ENCODE data around the gene VPS13A.
A peak's percentile ranks its signal among the peaks of the same experiment; 100 is the strongest.
"Not testable (repeated sequence)": the region's sequence is repeated elsewhere in the genome, so short reads cannot be mapped to it uniquely, and the experiment has no call there.

Gene VPS13A

DNA sequence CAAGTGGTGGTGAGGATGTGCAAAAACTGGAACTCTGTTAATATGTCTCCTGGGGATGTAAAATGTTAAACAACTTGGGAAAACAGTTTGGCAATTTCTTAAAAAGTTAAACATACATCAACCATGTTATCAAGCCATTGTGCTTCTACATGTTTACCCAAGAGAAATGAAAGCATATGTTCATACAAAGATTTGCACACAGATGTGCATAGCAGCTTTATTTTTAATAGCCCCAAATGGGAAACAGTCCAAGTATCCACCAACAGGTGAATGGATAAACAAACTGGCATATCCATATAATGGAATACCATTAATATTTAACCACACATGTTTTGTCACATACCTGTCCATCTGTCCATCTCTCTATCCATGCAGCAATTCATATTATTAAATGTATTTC is 6.2 kb downstream of the VPS13A start:
- DNase-seq (ENCODE audit: low spot score) (no peak), FAIRE-seq (no peak)

DNA sequence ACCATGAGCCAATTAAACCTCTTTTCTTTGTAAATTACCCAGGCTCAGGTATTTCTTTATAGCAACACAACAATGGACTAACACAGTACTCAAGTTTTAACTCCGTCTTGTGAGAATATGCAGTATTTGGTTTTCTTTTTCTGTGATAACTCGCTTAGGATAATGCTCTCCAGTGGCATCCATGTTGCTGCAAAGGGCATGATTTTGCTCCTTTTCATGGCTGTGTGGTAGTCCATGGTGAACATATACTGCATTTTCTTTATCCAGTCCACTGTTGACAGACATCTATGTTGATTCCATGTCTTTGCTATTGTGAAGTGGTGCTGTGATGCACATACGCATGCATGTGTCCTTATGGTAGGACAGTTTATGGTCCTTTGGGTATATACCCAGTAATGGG is 10.9 kb downstream of the VPS13A start:
- DNase-seq (ENCODE audit: low spot score) (no peak), FAIRE-seq (no peak)

DNA sequence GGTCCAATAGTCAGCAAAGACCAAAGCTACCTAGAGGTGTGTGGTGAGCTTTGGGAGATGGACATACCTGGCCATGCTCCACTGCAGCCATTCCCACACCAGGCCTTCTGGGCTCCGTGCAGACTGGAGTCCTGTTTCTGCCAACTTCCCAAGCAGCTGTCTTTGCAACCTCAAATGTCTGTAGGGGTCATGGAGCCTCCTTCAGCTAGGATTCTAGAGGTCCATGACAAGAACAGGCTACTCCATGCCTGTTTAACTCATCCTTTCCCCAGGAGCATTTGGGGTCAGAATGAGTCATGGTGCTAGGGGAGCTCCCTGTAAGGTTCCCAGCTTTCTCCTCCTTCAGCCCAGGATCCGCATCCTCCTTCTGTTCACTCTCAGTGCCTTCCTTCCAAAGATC is 17.1 kb downstream of the VPS13A start:
- FAIRE-seq (no peak), DNase-seq (ENCODE audit: low spot score) (no peak)

DNA sequence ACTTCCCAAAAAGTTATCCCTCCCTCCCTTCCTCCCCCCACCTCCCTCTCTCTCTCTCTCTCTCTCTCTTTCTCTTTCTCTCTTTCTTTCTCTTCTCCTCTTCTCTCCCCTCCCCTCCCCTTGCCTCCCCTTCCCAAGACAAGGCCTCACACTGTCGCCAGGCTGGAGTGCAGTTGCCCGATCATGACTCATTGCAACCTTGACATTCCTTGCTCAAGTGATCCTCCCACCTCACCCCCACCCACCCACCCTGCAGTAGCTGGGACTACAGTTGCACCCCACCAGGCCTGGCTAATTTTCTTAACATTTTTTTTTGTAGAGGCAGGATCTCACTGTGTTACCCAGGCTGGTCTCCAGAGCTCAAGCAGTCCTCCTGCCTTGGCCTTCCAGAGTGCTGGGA is 32.8 kb downstream of the VPS13A start:
- peak; percentile 26 for DNase-seq (ENCODE audit: low spot score)

DNA sequence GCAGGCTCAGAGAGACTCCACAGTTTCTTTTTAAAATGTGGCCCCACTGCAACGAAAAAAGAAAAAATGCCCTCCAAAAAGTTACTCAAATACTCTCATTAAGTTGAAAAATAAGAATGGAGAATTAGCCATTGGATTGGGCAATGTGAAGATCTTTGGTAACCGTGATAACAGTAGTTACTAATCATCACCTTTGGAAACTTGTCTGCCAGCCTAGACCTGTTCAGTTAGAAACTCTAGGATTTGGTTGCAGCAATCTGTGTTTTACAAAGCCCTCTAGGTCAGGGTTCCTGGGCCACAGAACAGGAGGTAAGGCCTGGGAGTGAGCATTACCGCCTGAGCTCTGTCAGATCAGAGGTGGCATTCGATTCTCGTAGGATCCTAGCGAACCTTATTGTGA is 34.2 kb downstream of the VPS13A start:
- FAIRE-seq (no peak), DNase-seq (ENCODE audit: low spot score) (no peak)

More for the DNA sequence above, 32.8 kb downstream of the VPS13A start:
- FAIRE-seq, result no peak

DNA sequence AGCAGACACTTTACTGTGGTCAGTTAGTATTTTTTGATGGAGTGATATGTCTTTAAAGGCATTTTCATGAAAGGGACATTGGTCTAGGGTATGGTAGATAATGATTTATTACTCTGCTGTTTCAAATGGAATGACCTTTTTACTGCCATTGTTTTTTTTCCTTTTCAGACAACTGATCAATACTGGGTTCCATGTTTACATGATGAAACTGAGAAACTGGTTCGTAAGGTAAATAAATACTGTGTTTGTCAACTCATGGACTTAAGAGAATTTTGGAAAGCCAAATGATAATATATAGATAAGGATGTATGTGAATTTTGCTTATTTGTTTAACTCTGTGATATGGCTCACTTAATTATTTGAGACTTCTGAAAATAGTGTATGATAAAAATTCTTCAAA is 35.5 kb downstream of the VPS13A start:
- DNase-seq (ENCODE audit: low spot score), result no peak
- FAIRE-seq, result no peak

DNA sequence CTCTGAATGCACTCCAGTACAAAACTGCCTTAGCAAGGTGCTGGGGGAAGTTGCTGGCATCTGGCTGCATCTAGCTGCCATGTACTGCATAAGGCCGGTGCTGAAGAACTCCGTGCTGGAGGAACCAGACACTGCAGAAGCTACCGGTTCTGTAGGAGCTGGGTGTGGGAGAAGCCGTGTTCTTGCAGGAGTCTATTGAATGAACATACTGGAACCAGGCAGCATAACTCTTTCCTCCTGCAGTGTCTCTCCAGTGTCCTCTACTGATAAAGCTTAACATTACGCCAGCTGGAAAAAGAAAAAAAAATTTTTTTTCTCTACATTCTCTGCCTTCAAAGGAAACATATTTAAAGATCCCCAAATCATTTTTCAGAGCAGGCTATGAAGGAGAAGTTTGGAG is 38.5 kb downstream of the VPS13A start:
- DNase-seq (ENCODE audit: low spot score), result peak; percentile 3
- FAIRE-seq, result no peak

DNA sequence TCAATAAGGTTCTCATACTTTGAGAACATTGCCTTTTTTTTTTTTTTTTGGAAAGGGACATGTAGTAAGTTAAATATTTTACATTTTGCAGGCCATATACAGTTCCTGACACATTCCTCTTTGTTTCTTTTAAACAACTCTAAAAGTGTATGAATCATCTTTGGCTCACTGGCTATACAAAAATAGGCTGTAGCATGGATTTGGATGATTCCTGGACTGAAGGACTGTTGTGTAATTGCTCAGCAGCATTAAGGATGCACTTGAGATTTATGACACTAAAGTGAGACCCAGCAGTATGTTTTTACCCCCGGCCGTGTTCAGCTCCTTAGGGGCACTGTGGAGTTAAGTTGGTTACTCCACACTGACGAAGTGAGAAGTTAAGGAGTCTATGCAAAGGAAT is 41.3 kb downstream of the VPS13A start:
- DNase-seq (ENCODE audit: low spot score) (no peak), FAIRE-seq (no peak)

DNA sequence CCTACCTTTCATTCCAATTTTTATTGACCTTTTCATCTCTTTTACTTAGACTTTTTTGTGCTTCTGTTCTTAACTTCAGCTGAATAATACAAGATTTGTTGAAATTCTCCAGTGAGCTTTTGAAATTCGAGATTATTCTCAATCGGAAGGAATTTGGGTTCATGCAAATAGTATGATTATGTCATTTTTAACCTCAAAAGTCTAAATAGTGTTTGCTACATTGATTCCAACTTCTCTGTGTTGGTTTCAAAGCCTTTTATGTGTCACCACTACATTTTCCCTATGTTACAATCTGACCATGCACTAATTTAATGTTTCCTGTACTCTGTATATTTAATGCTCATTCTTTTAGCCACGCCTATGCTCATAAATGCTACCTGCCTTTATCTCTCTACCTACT is 44.1 kb downstream of the VPS13A start:
- no peak for DNase-seq (ENCODE audit: low spot score)
- FAIRE-seq, result no peak

DNA sequence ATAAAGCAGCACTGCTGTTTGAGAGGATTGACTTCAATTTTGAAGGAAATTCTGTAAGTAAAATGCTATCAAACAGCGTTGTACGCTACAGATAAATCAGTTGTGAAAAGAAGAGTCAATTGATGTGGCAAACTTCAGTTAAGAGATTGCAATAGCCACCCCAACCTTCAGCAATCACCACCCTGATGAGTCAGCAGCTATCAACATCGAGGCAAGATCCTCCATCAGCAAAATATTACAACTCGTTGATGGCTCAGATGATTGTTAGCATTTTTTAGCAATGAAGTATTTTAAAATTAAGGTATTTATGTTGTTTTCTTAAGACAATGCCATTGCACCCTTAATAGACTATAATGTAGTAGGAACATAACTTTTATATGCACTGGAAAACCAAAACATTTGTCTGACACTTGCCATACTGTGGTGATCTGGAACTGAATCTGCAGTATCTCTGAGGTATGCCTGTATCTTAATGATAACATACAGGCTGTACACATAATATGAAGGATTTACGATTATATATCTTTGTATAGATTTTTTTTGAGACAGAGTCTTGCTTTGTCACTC is 47.5 kb downstream of the VPS13A start:
- DNase-seq (ENCODE audit: low spot score) (no peak), FAIRE-seq (no peak)

DNA sequence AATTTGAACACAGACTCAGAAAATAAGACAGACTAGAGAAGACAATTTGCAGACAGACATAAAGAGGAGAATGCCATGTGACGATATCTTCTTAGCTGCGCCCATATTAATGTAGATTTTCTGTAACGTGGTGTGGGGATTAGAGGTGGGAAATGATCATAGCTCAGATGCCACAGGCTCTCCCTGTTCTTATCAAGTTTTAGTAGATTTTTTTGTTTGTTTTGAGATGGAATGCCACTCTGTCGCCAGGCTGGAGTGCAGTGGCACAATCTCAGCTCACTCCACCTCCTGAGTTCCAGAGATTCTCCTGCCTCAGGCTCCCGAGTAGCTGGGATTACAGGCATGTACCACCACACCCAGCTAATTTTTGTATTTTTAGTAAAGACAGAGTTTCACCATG is 59.4 kb downstream of the VPS13A start:
- FAIRE-seq, result no peak
- DNase-seq (ENCODE audit: low spot score), result no peak

DNA sequence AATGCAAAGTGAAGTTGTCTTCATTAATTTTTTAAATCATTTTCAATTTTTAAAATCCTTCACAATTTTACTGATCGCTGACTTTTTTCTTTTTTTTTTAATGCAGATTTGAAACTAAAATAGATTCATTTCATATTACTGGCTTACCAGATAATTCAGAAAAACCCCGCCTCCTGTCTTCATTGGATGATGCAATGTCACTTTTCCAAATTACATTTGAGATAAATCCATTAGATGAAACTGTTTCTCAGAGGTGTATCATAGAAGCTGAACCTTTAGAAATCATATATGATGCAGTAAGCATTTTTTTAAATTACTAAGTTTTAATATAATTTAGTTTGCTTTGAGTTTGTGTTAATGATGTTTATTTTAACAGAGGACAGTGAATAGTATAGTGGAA is 60.6 kb downstream of the VPS13A start:
- FAIRE-seq, result no peak
- DNase-seq (ENCODE audit: low spot score), result no peak

DNA sequence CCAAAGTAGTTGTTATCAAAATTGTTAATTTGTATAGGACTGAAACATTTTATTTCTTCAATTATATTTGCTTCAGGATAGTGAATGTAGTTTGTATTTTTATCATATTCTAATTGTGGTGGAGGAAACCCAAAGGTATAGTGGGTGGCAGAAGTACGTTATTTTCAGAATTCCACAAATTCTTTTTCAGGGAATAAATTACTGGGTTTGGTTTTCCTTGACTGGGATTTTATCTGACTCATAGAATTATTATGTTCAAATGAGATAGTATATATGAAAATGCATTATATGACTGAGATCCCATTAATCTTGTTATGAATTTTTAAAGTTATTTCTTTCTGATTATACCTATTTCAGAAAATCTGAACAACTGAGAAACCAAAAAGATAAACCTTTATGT is 73.7 kb downstream of the VPS13A start:
- DNase-seq (ENCODE audit: low spot score), result no peak
- no peak for FAIRE-seq

DNA sequence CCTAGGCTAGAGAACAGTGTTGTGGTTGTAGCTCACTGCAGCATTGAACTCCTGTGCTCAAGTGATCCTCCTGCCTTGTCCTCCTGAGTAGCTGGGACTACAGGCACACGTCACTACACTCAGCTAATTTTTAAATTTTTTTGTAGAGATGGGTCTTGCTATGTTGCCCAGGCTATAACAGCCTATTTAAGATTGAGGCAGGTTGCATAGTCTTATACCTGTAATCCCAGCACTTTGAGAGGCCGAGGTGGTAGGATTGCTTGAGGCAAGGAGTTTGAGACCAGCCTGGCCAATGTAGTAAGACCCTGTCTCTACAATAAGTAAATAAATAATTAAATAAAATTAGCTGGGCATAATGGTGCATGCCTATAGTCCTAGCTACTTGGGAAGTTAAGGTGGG is 79.9 kb downstream of the VPS13A start:
- DNase-seq (ENCODE audit: low spot score), result no peak
- FAIRE-seq, result no peak

DNA sequence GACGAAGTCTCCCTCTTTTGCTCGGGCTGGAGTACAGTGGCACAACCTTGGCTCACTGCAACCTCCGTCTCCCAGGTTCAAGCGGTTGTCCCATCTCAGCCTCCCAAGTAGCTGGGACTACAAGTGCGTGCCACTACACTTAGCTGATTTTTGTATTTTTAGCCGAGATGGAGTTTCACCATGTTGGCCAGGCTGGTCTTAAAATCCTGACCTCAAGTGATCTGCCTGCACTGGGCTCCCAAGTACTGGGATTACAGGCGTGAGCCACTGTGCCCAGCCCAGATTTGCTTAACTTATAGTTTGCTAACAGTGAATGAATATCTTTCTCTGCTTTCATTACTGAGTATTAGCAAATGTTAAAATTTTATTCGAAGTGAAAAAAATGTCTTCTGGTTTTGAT is 84.3 kb downstream of the VPS13A start:
- FAIRE-seq, result no peak
- DNase-seq (ENCODE audit: low spot score), result no peak

DNA sequence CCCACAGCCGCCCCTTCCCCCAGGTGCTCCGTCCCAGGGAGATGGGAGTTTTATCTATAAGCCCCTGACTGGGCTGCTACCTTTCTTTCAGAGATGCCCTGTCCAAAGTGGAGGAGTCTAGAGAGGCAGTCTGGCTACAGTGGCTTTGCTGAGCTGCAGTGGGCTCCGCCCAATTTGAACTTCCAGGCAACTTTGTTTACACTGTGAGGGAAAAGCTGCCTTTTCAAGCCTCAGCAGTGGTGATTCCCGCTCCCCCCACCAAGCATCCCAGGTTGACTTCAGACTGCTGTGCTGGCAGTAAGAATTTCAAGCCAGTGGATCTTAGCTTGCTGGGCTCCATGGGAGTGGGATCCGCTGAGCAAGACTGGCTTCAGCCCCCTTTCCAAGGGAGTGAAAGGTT is 90.4 kb downstream of the VPS13A start:
- not testable (repeated sequence) for FAIRE-seq; DNase-seq (ENCODE audit: low spot score)

DNA sequence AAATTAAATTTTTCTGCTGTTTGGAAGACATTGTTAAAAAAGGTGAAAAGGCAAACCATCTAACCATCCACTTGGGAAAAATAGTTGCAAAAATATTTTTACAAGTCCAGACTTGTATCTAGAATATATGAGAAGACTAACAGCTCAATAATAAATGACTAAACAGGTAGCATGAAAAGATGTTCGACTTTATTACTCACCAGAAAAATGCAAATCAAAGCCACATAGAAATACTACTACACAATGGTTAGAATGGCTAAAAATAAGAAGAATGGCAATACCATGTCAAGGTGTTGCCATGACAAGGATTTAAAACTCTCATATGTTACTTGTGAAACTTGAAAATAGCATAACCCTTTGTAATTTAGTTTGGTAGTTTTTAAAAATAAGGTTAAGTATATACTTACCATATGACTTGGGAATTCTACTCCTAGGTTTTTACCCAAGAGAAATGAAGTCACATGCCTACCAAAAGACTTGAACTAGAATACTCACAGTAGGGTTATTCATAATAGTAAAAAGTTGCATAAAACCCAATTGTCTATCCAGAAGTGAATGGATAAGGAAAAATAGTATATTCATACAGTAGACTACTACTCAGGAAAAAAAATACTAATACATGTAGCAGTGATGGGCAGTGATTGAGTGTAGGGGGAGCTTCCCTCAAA is 93.8 kb downstream of the VPS13A start:
- DNase-seq (ENCODE audit: low spot score) (no peak), FAIRE-seq (no peak)

DNA sequence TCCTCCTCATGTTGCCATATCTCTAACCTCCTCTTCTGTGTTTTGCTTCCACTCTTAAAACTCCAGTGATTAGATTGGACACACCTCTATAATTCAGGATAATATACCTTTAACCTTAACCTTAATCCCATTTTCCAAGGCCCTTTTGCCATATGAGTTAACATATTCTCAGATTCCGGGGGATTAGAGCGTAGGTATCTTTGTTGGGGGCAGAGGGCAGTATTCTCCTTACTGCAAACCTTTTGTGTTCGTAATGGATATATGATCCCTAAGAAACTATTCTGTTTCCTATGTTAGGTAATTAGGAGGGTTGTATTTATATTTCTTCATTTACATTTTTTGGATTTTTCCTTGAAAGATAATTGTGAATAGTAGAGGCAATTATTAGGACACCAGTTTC is 99.5 kb downstream of the VPS13A start:
- no peak for DNase-seq (ENCODE audit: low spot score)
- FAIRE-seq, result no peak

DNA sequence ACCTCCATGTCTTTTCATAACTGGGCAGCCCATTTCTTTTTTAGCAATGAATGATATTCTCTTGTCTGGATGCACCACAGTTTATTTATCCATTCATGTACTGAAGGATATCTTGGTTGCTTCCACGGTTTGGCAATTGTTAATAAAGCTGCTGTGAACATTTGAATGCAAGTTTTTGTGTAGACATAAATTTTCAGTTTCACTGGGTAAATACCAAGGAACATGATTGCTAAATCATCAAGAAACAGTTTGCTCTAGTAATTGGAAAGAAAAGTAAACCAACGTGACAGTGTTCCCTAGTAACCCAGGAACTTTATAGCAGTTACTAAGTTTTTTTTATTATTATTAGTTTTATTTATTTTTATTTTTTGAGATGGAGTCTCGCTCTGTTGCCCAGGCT is 100.4 kb downstream of the VPS13A start:
- FAIRE-seq (no peak), DNase-seq (ENCODE audit: low spot score) (no peak)

DNA sequence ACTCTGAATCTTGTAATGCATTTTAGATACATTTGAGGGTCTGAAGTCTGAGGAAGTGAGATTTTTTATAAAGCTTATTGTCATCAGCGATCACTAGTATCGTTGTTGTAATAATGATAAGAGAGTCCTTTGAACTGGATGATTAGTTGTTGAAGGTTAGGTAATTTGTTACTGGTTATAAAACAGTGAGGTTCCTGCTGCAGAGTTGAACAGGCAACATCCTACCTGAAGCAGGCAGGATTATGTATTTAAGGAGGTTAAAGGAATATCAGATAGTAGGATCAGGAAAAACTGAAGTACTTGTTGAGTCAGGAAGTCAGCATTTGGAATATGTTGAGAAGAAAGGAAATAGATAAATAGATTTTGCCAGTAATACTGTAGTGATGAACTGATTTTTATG is 106.7 kb downstream of the VPS13A start:
- no peak for FAIRE-seq
- no peak for DNase-seq (ENCODE audit: low spot score)

DNA sequence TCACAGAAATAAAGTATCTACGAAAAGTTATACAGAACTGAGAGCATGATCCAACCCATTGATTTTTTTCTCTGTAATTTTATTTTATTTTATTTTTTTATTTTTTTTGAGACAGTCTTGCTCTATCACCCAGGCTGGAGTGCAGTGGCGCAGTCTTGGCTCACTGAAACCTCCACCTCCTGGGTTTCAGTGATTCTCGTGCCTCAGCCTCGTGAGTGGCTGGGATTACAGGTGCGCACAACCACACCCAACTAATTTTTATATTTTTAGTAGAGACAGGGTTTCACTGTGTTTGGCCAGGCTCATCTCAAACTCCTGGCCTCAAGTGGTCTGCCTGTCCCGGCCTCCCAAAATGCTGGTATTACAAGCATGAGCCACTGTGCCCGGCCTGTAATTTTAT is 107.3 kb downstream of the VPS13A start:
- FAIRE-seq, result no peak
- DNase-seq (ENCODE audit: low spot score), result no peak

DNA sequence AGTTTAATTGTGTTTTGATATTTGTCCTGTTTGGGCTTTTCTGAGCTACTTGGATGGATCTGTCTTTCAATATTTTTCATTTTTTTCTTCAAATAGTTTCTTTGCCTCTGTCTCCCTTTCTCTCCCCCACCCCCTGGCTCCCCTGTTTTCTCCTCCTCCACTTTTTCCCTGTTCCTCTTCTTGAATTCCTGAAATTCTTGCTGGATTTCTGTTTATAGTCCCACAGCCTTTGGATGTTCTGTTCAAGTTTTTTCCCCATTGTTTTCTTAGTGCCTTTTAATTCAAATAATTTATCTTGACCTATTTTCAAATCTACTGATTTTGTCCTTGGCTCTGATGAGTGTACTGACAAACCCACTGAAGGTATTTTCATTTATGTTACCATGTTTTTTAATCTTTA is 113.0 kb downstream of the VPS13A start:
- no peak for FAIRE-seq
- DNase-seq (ENCODE audit: low spot score), result no peak

DNA sequence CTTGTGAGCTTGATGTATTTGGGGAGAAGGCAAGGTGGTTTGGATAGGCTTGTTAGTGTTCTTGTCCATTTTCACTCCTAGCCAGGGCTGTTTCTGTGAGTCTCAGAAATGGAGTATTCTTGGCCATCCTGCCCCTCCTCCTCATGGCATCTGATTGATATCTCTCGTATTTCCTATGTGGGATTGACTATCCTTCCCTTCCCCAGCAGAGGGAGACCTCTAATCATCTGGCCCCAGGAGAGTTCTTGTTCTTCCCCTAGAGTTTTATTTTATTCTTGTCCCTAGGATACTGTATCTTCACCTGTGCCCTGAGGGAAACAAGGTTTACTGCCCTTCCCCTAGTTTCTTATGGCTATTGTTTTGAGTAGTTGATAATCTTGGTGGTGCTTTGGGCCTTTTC is 114.4 kb downstream of the VPS13A start:
- FAIRE-seq (no peak), DNase-seq (ENCODE audit: low spot score) (peak; percentile 44)

DNA sequence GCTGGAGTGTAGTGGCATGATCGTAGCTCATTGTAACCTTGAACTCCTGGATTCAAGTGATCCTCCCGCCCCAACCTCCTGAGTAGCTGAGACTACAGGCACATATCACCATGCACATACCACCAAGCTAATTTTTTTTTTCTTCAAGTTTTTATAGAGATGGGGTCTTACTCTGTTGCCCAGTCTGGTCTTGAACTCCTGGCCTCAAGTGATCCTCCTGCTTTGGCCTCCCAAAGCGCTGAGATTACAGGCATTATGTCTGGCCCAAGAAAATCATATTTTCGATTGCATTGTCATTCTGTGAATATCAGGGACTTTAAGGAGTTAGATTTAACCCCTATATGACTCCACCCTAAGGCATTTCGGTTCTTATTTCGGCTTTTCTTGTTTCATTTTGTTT is 116.6 kb downstream of the VPS13A start:
- DNase-seq (ENCODE audit: low spot score), result no peak
- FAIRE-seq, result no peak
